A673 (cell line): Measurements from ENCODE around the gene ETV6. TPM values are rescaled to one million over a fixed set of nuclear protein-coding genes. Genes with fewer than 3 reads are reported as not detected.

ENCODE experiments used
- BruUV-seq: library from RNA; stranded (reverse); fragments of 400-500 nt; replicated peaks from 2 replicates; lab custom pipeline; 2021; lab: Mats Ljungman, UMichigan
- CTCF ChIA-PET: fragments of 300-600 bp; sonication (Branson Sonifier 250); formaldehyde crosslinking; loops from one replicate; lab custom pipeline; 2022; ENCODE audit warnings: antibody characterized with exemption; lab: Charles Lee
- POLR2A ChIA-PET: fragments of 300-600 bp; sonication (Branson Sonifier 250); formaldehyde crosslinking; loops from one replicate; lab custom pipeline; 2022; ENCODE audit warnings: antibody characterized with exemption; ENCODE audit not compliant: low non-redundant PET; lab: Charles Lee
- DNase-seq: peaks from one replicate; pipeline ENCODE4 v3.0.0-alpha.2; 2015; ENCODE audit warnings: low spot score
- H3K27ac ChIP-seq: fragments of 200-600 bp; sonication (generic); 2 replicates; pipeline ENCODE4 v1.5.1; 2016; ENCODE audit warnings: mixed run types, low read depth, mild to moderate bottlenecking, mixed read lengths, antibody characterized with exemption, low read length; ENCODE audit not compliant: poor library complexity, severe bottlenecking
- H3K27me3 ChIP-seq: fragments of 200-600 bp; sonication (generic); replicated peaks from 2 replicates; pipeline ENCODE4 v1.6.1; 2017; ENCODE audit warnings: mixed run types, low read depth, mild to moderate bottlenecking, mixed read lengths, antibody characterized with exemption, low read length; ENCODE audit not compliant: insufficient read depth, poor library complexity
- H3K36me3 ChIP-seq: fragments of 200-600 bp; sonication (generic); 2 replicates; pipeline ENCODE4 v1.6.1; 2016; ENCODE audit warnings: mixed run types, mild to moderate bottlenecking, mixed read lengths, antibody characterized with exemption, low read length; ENCODE audit not compliant: insufficient read depth, poor library complexity, severe bottlenecking
- H3K4me1 ChIP-seq: fragments of 200-600 bp; sonication (generic); 2 replicates; pipeline ENCODE4 v1.6.1; 2017; ENCODE audit warnings: mixed run types, mild to moderate bottlenecking, mixed read lengths, antibody characterized with exemption, low read length; ENCODE audit not compliant: insufficient read depth, poor library complexity, severe bottlenecking
- H3K4me3 ChIP-seq: fragments of 200-600 bp; sonication (generic); 2 replicates; pipeline ENCODE4 v1.5.1; 2016; ENCODE audit warnings: low read depth, mixed run types, mild to moderate bottlenecking, mixed read lengths, low read length; ENCODE audit not compliant: poor library complexity, severe bottlenecking
- H3K9me3 ChIP-seq: fragments of 200-600 bp; sonication (generic); 2 replicates; pipeline ENCODE4 v1.6.1; 2016; ENCODE audit warnings: mixed run types, low read depth, mild to moderate bottlenecking, mixed read lengths, antibody characterized with exemption, low read length; ENCODE audit not compliant: poor library complexity, severe bottlenecking
- EZH2 ChIP-seq: fragments of 200-600 bp; sonication (generic); IDR thresholded peaks from 2 replicates; pipeline ENCODE4 v1.6.1; 2017; ENCODE audit warnings: borderline replicate concordance, low read depth, mild to moderate bottlenecking, mixed read lengths, antibody characterized with exemption, low read length; ENCODE audit not compliant: poor library complexity, severe bottlenecking
- intact Hi-C: fragments of 100-400 bp; cut with micrococcal nuclease; formaldehyde crosslinking; loops from one replicate; pipeline ENCODE4 v1.10.0; 2022; ENCODE audit not compliant: unreplicated experiment
- total RNA-seq: library from RNA; stranded (reverse); gene quantifications from 2 replicates; pipeline ENCODE4 v1.2.3, GENCODE V29; 2021
- TF ChIP-seq, protein P1 (sequence below): fragments of 300-800, 200-600 bp; sonication (generic); conservative IDR thresholded peaks from 2 replicates; pipeline ENCODE4 v1.5.1; 2017; ENCODE audit warnings: low read depth, mild to moderate bottlenecking, antibody characterized with exemption, low read length, moderate library complexity, mixed read lengths

ETV6 gene
- total RNA-seq, 1 experiment from 2014 or later: 32.4 TPM

DNA sequence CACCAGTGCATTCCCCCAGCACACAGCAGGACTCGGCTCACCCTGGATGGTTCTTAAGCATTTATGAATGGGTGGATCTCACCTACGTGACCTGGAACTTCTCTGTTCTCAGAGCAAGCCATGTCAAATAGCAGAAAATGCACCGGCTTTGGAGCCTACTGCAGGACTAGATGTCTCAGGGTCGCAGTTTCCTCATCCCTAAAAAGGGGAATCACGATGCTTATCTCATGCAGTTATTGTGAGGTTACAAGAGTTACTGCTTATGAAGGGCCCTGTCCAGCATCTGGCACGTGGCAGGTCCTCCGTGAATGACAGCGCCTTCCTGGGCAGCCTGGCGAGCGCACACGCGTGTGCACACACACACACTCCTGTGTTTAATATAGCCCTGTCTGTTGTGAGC is 128.5 kb downstream of the ETV6 start:
- no peak overlapping the region for H3K4me3 ChIP-seq
- no peak for DNase-seq
- ChIA-PET CTCF (no interaction called here), POLR2A (interaction anchor here (0.7 kb wide), 1 partner anchor 10 kb away, joined by 5 read pairs; no protein-coding TSS in a partner anchor)
- no peaks in the 10 kb centered on the region for H3K9me3 ChIP-seq
- no peaks in the 10 kb centered on the region for H3K27me3 ChIP-seq
- no peaks in the 10 kb centered on the region for H3K36me3 ChIP-seq
- H3K4me1 ChIP-seq: peaks cover 32% of the 10 kb centered on the region
- BruUV-seq: no TSS peak
- no peak for TF ChIP-seq EZH2
- TF ChIP-seq, protein P1, sequence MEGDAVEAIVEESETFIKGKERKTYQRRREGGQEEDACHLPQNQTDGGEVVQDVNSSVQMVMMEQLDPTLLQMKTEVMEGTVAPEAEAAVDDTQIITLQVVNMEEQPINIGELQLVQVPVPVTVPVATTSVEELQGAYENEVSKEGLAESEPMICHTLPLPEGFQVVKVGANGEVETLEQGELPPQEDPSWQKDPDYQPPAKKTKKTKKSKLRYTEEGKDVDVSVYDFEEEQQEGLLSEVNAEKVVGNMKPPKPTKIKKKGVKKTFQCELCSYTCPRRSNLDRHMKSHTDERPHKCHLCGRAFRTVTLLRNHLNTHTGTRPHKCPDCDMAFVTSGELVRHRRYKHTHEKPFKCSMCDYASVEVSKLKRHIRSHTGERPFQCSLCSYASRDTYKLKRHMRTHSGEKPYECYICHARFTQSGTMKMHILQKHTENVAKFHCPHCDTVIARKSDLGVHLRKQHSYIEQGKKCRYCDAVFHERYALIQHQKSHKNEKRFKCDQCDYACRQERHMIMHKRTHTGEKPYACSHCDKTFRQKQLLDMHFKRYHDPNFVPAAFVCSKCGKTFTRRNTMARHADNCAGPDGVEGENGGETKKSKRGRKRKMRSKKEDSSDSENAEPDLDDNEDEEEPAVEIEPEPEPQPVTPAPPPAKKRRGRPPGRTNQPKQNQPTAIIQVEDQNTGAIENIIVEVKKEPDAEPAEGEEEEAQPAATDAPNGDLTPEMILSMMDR: no peak
- H3K27ac ChIP-seq: peak overlapping the region; percentile 28
- intact Hi-C loops: no loop called here

DNA sequence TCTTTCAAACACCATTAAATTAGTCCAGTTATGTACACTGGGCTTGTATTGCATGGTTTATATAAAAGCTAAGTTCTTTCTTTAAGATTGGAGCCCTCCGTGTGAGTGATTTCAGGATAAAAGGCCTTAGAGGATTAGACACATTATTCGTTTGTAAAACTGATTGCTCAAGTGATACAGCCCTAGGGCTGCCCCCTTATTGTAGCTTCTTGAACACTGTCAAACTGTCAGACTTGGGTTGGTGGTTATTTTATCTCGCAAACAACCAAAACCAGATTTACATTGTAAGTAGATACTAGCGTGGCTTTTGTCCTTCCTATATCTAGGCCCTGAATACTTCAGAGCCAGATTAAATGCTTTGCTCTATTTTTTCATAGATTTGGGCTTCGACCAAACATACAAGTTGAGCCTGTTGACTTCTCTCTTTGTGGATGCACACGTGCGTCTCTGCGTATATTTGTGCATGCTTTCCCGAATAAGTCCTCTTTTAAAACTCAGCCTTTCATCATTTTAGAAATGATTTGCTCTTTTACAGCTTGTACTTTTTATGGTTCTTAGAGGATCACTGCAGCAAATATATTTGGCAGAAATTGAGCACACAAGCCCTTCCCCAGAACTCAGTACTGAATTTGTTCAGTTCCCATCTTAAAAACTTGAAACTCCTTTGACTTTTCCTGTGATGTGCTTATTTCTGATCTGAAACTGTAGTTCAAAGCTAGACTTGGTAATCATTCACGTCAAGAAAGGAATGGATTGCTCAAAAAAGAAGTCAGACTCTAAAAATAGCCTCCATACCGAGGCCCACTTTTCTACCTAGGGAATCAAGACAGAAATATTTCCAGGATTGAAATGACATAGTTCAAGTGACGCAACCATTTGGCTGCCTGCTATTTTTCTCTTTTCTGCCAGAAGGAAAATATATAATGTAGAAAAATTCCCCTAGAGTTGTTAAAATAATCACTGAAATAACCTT is 129.5 kb downstream of the ETV6 start:
- TF ChIP-seq, protein P1: no peak
- peak; percentile 51 for DNase-seq
- peak overlapping the region; percentile 28 for H3K27ac ChIP-seq
- intact Hi-C loops: no loop called here
- no peaks in the 10 kb centered on the region for H3K27me3 ChIP-seq
- H3K4me3 ChIP-seq: no peak overlapping the region
- no TSS peak for BruUV-seq
- CTCF ChIA-PET: no interaction called here
- H3K36me3 ChIP-seq: no peaks in the 10 kb centered on the region
- POLR2A ChIA-PET: interaction anchor here (1.0 kb wide), 1 partner anchor 10 kb away, joined by 3 read pairs; no protein-coding TSS in a partner anchor
- H3K9me3 ChIP-seq: no peaks in the 10 kb centered on the region
- peaks cover 32% of the 10 kb centered on the region for H3K4me1 ChIP-seq

DNA sequence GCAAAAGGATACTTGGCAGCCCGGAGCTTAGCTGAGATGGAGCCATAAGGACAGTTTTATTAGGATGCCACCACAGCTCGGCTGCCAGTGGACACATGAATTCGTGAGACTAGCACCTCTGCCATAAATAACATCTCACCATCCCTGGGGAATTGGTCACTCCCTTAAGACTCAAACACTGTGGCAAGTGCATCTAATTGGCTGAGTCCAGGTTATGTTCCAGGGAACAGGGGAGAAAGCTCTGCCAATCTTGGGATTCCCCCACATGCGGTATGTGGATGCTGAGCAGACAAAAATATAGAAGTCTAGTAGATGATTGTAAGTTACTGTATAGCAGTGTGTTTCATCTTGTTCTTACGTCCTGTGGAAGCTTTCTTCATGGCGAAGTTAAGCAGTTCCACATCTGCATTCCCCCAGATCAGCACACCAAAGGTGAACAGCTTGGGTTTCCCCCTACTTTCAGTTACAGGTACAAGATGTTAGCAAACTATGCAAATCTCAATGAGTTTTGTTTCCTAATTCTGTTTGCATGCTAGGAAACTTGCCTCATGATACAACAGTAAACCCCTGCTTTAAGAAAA is 131.1 kb downstream of the ETV6 start:
- no peak for DNase-seq
- H3K36me3 ChIP-seq: no peaks in the 10 kb centered on the region
- no peak overlapping the region for H3K4me3 ChIP-seq
- intact Hi-C loops: no loop called here
- no peaks in the 10 kb centered on the region for H3K9me3 ChIP-seq
- no peak overlapping the region for H3K27ac ChIP-seq
- TF ChIP-seq, protein P1: no peak
- TF ChIP-seq EZH2: no peak
- peaks cover 38% of the 10 kb centered on the region for H3K4me1 ChIP-seq
- H3K27me3 ChIP-seq: no peaks in the 10 kb centered on the region
- CTCF ChIA-PET: no interaction called here
- BruUV-seq: no TSS peak
- POLR2A ChIA-PET: no interaction called here
